ENCODE data around the gene PLXNA2. TPM values are rescaled to one million over a fixed set of nuclear protein-coding genes. Genes with fewer than 3 reads are reported as not detected.

Gene PLXNA2
- total and polyA plus RNA-seq, 2 donors (not counting 3 experiments of a cell fraction or from before 2014, with no cell fraction given): 42.6 to 229 TPM

DNA sequence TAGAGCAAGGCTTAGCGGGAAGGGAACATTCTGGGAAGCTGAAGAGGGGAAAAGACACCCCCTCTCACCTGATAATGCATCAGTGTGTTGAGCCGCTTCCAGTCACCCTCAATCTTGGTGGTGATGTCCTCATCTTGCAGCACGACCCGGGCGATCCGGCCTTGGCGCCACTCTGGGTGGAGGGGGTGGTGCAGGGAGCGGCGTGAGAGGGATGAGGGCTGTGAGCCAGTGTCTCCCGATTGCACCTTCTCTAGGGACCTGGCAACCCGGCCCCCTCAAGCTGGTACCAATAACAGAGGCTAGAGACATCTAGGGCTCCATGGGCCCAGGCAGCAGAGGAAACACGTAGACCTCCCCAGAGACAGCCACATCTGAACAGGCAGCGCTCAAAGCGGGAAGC, 205.9 kb downstream of the PLXNA2 start:
- Histone ChIP-seq H3K9me1 (replicated peaks; ENCODE audit: control insufficient read depth, extremely low read depth, insufficient read depth, low read length) (no peaks in the 10 kb centered on the region), H3K4me1 (ENCODE audit: control insufficient read depth, extremely low read depth, insufficient read depth, low read length) (no peaks in the 10 kb centered on the region), H3K9ac (replicated peaks; ENCODE audit: extremely low read depth, insufficient read depth, low read length) (no peak overlapping the region), H3K4me2 (ENCODE audit: insufficient read depth, low read length) (no peak overlapping the region), H3K79me2 (ENCODE audit: control insufficient read depth, insufficient read depth, low read length) (no peaks in the 10 kb centered on the region), H3K4me3 (replicated peaks in 1 of 3; ENCODE audit: insufficient read depth in 1 of 3, low read depth in 1 of 3, low read length in 3 of 3) (no peak overlapping the region), H3K36me3 (ENCODE audit: control insufficient read depth in 2 of 2, extremely low read depth in 1 of 2, insufficient read depth in 2 of 2, low read length in 2 of 2) (peaks cover 51 to 72% of the 10 kb centered on the region in 2 experiments), H3K9me3 (replicated peaks; ENCODE audit: control insufficient read depth, insufficient read depth, low read length) (no peaks in the 10 kb centered on the region), H3K27ac (ENCODE audit: insufficient read depth, low read depth, low read length) (no peak overlapping the region), H4K20me1 (replicated peaks; ENCODE audit: control insufficient read depth, extremely low read depth, insufficient read depth, low read length) (no peaks in the 10 kb centered on the region), H2AFZ (ENCODE audit: low read depth, low read length) (no peak overlapping the region), H3K27me3 (ENCODE audit: control insufficient read depth in 2 of 2, insufficient read depth in 2 of 2, low read length in 2 of 2) (no peaks in the 10 kb centered on the region)
- no TSS peak for BruUV-seq (replicated peaks)
- no peak for FAIRE-seq
- no peak for DNase-seq (ENCODE audit: low read depth, low spot score)
- dilution Hi-C loops (cut with MboI; ENCODE audit: extremely low pct_ligation_motif_present, low sequenced_read_pairs) (no loop called here), intact Hi-C loops (cut with micrococcal nuclease) (no loop called here)
- CTCF ChIA-PET: no interaction called here
- POLR2A ChIA-PET: no interaction called here
- no peak for TF ChIP-seq MYC (IDR thresholded peaks at IDR 0.05; ENCODE audit: low read depth, low read length)
- no peak for TF ChIP-seq POLR2A (IDR thresholded peaks at IDR 0.05; ENCODE audit: low read depth, low read length)
- TF ChIP-seq POLR2AphosphoS5 (IDR thresholded peaks at IDR 0.05; ENCODE audit: insufficient read depth, low read depth, low read length): no peak
- TF ChIP-seq GATA2 (IDR thresholded peaks at IDR 0.05; ENCODE audit: insufficient read depth, insufficient read length, low read depth, low read length): no peak
- no peak for TF ChIP-seq FOS (IDR thresholded peaks at IDR 0.05; ENCODE audit: borderline replicate concordance, insufficient read depth, low read length)

DNA sequence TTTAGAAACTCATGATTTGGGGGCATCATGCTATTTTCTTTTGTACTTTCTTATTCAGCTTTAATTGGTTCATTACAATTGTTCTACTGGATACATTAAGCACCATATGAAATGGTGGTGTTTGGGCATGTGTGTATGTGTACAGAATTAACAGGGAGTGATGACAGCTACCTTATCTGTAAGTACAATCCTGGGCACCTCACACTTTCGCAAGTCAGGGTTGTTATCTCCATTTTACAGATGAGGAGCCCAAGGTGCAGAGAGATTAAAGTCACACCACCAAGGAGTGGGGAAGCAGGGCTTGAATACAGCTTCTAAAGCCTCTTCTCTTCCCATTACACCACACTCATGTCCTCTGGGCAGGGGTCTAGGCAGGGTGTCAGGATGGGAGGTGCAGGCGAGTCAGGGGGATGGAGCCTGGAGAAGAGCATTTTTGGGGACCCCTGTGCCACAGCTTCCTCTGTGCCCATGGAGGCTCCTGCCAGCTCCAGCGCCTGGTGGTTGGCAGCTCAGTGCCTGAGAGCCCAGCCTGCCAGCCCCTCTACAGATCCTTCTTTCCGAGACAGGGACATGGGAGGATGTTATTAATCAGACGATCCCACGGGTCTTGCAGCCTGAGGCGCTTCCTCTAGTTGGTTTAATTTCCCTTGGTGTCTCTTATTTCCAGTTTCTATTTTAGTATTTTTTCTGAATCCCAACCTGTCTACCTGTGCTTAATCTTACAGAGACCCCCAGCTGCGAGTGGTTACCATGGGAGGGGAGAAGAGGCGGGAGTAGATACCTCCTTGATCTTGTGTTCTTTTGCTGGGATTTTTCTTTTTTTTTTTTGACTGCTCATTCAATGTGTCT, 207.0 kb downstream of the PLXNA2 start:
- Histone ChIP-seq H3K4me3 (replicated peaks in 1 of 3; ENCODE audit: insufficient read depth in 1 of 3, low read depth in 1 of 3, low read length in 3 of 3) (no peak overlapping the region), H4K20me1 (replicated peaks; ENCODE audit: control insufficient read depth, extremely low read depth, insufficient read depth, low read length) (no peaks in the 10 kb centered on the region), H3K27ac (ENCODE audit: insufficient read depth, low read depth, low read length) (no peak overlapping the region), H3K9ac (replicated peaks; ENCODE audit: extremely low read depth, insufficient read depth, low read length) (no peak overlapping the region), H3K27me3 (ENCODE audit: control insufficient read depth in 2 of 2, insufficient read depth in 2 of 2, low read length in 2 of 2) (no peaks in the 10 kb centered on the region), H3K9me3 (replicated peaks; ENCODE audit: control insufficient read depth, insufficient read depth, low read length) (no peaks in the 10 kb centered on the region), H3K4me1 (ENCODE audit: control insufficient read depth, extremely low read depth, insufficient read depth, low read length) (peaks cover 11% of the 10 kb centered on the region), H3K9me1 (replicated peaks; ENCODE audit: control insufficient read depth, extremely low read depth, insufficient read depth, low read length) (no peaks in the 10 kb centered on the region), H3K79me2 (ENCODE audit: control insufficient read depth, insufficient read depth, low read length) (no peaks in the 10 kb centered on the region), H3K4me2 (ENCODE audit: insufficient read depth, low read length) (no peak overlapping the region), H3K36me3 (ENCODE audit: control insufficient read depth in 2 of 2, extremely low read depth in 1 of 2, insufficient read depth in 2 of 2, low read length in 2 of 2) (peaks cover 57 to 69% of the 10 kb centered on the region in 2 experiments), H2AFZ (ENCODE audit: low read depth, low read length) (no peak overlapping the region)
- DNase-seq (ENCODE audit: low read depth, low spot score): no peak
- dilution Hi-C loops (cut with MboI; ENCODE audit: extremely low pct_ligation_motif_present, low sequenced_read_pairs): no loop called here
- BruUV-seq (replicated peaks): no TSS peak
- ChIA-PET POLR2A (no interaction called here), CTCF (interaction anchor here (1.2 to 3.1 kb wide), 2 partner anchors 15 to 208 kb away, joined by 3 to 15 read pairs; no protein-coding TSS in a partner anchor)
- TF ChIP-seq MYC (IDR thresholded peaks at IDR 0.05; ENCODE audit: low read depth, low read length): no peak
- TF ChIP-seq POLR2AphosphoS5 (IDR thresholded peaks at IDR 0.05; ENCODE audit: insufficient read depth, low read depth, low read length): no peak
- TF ChIP-seq FOS (IDR thresholded peaks at IDR 0.05; ENCODE audit: borderline replicate concordance, insufficient read depth, low read length): no peak
- no peak for TF ChIP-seq POLR2A (IDR thresholded peaks at IDR 0.05; ENCODE audit: low read depth, low read length)
- no peak for TF ChIP-seq EZH2 (IDR thresholded peaks at IDR 0.05; ENCODE audit: borderline replicate concordance, low read depth, low read length, severe bottlenecking)
- TF ChIP-seq JUN (IDR thresholded peaks at IDR 0.05; ENCODE audit: borderline replicate concordance, insufficient read depth, insufficient read length, low read depth): no peak
- TF ChIP-seq, protein P1, sequence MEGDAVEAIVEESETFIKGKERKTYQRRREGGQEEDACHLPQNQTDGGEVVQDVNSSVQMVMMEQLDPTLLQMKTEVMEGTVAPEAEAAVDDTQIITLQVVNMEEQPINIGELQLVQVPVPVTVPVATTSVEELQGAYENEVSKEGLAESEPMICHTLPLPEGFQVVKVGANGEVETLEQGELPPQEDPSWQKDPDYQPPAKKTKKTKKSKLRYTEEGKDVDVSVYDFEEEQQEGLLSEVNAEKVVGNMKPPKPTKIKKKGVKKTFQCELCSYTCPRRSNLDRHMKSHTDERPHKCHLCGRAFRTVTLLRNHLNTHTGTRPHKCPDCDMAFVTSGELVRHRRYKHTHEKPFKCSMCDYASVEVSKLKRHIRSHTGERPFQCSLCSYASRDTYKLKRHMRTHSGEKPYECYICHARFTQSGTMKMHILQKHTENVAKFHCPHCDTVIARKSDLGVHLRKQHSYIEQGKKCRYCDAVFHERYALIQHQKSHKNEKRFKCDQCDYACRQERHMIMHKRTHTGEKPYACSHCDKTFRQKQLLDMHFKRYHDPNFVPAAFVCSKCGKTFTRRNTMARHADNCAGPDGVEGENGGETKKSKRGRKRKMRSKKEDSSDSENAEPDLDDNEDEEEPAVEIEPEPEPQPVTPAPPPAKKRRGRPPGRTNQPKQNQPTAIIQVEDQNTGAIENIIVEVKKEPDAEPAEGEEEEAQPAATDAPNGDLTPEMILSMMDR (IDR thresholded peaks at IDR 0.05; ENCODE audit: extremely low read depth in 1 of 2, insufficient read depth in 1 of 2, low read depth in 1 of 2, low read length in 2 of 2): no peak
- TF ChIP-seq, protein P2, sequence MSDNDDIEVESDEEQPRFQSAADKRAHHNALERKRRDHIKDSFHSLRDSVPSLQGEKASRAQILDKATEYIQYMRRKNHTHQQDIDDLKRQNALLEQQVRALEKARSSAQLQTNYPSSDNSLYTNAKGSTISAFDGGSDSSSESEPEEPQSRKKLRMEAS (IDR thresholded peaks at IDR 0.05; ENCODE audit: insufficient read depth, insufficient read length): no peak
- no peak for TF ChIP-seq GATA2 (IDR thresholded peaks at IDR 0.05; ENCODE audit: insufficient read depth, insufficient read length, low read depth, low read length)
- no peak for FAIRE-seq
- intact Hi-C loops (cut with micrococcal nuclease): no loop called here
